HFF-Myc (cell line): Measurements from ENCODE around the gene CNGB1.
A peak's percentile ranks its signal among the peaks of the same experiment; 100 is the strongest.
"Not testable (repeated sequence)": the region's sequence is repeated elsewhere in the genome, so short reads cannot be mapped to it uniquely, and the experiment has no call there.

Experiments
- DNase-seq: peaks from one replicate; pipeline ENCODE4 v3.0.0-alpha.2; 2011; ENCODE audit warnings: low read depth; ENCODE audit errors: extremely low read depth
- H3K4me3 ChIP-seq: replicated peaks from 2 replicates; pipeline ENCODE4 v1.5.1; 2011; ENCODE audit warnings: low read depth, mild to moderate bottlenecking, control low read depth, low read length
- CTCF ChIP-seq: IDR thresholded peaks from 2 replicates; pipeline ENCODE4 v1.5.1; 2012; ENCODE audit warnings: mild to moderate bottlenecking, low read depth, low read length, control low read depth; ENCODE audit errors: missing control alignments

Gene CNGB1

GRCh38 chr16:58011652-58012051, 40.7 kb upstream of the CNGB1 start:
- TF ChIP-seq CTCF, result no peak
- DNase-seq, result no peak
- H3K4me3 ChIP-seq, result no peak overlapping the region

GRCh38 chr16:58010886-58011285, 40.0 kb upstream of the CNGB1 start:
- no peak for TF ChIP-seq CTCF
- no peak for DNase-seq
- H3K4me3 ChIP-seq, result no peak overlapping the region

GRCh38 chr16:58009856-58010416, 39.0 kb upstream of the CNGB1 start:
- H3K4me3 ChIP-seq, result no peak overlapping the region
- no peak for DNase-seq
- no peak for TF ChIP-seq CTCF

- H3K4me3 ChIP-seq, DNase-seq: not testable (repeated sequence)
Measured at GRCh38 chr16:58004736-58005135, 33.8 kb upstream of the CNGB1 start.

GRCh38 chr16:58002936-58003335, 32.0 kb upstream of the CNGB1 start:
- no peak for DNase-seq
- no peak for TF ChIP-seq CTCF
- no peak overlapping the region for H3K4me3 ChIP-seq

- DNase-seq, result no peak
- no peak overlapping the region for H3K4me3 ChIP-seq
- TF ChIP-seq CTCF, result no peak
Measured at GRCh38 chr16:58002416-58002800, 31.5 kb upstream of the CNGB1 start.

GRCh38 chr16:58001781-58002415, 31.0 kb upstream of the CNGB1 start:
- peak overlapping the region; percentile 68 for H3K4me3 ChIP-seq
- no peak for TF ChIP-seq CTCF
- no peak for DNase-seq
